ENCODE data around the gene SPEG. TPM values are rescaled to one million over a fixed set of nuclear protein-coding genes. Genes with fewer than 3 reads are reported as not detected.

SPEG gene
- total and polyA plus RNA-seq, 2 of the 13 experiments (the other 11 are each of a cell fraction or from before 2014, with no cell fraction given): 0.18 to 0.24 TPM

DNA sequence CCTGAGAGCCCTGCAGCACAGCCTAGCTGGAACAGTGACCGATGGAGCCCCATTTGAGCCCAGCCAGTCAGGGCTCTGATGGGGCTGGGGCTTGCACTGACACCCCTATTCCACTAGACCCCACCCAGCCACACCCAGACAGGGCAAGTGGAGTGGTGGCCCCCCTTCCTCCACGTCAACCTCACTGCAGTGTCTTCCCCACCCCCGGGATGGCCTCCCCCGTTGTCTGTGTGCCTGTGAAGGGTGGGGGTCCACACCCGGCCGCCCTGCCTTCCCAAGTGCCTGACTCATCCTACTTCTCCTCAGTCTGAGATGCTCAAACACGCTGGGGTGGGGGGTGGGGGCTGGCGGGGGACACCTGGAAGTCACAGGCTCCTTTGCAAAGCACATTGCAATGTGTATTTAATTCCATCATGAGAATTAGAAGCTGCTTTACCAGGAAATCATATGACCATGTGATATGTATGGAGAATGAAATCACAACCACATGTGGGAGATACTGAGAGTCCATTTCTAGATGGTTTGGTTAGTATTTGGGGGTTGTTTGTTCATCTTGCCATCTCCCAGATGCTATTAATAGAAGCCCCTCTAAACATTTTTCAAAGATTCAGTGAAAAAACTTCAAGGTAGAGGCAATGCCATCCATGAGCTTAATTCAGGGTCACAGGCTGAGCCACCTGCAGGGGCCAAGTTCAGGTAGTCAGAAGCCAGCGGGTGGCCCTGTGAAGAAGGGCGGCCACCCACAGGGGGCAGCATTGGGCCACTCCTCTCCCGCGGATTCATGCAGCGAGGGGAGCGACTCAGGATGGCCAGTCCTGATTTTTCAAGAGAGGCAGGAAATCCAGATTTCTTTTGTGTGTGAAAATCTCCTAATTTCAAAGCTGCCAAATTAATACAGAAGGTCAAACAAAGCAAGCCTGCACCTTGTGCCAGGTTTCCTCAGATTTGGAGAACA is 41.3 kb downstream of the SPEG start:
- DNase-seq (ENCODE audit: low spot score) (peak; percentile 60), FAIRE-seq (peak; percentile 85), ATAC-seq (peak; percentile 84)
- intact Hi-C loops (cut with micrococcal nuclease; ENCODE audit: unreplicated experiment) (loop anchor here (1.0 to 2.0 kb wide), 2 partner anchors 45 to 54 kb away; no protein-coding TSS in a partner anchor), in situ Hi-C loops (cut with HindIII; ENCODE audit: extremely low pct_ligation_motif_present, low pct_unique_long_range_greater_than_20kb) (loop anchor here (10.0 kb wide), 1 partner anchor 49 kb away; no protein-coding TSS in a partner anchor)
- no peaks in the 10 kb centered on the region for H3K79me2 ChIP-seq (ENCODE audit: insufficient read depth, low read length)
- no peak overlapping the region for H3K9ac ChIP-seq (ENCODE audit: insufficient read depth, low read depth, low read length)
- no TSS peak for BruUV-seq (replicated peaks)
- H3K4me2 ChIP-seq (ENCODE audit: low read depth, low read length): no peak overlapping the region
- no peak overlapping the region for H2AFZ ChIP-seq (ENCODE audit: low read length)
- H3K27ac ChIP-seq (ENCODE audit: extremely low read length, insufficient read depth, low read length): no peak overlapping the region
- POLR2A ChIA-PET: no interaction called here
- CTCF ChIA-PET (ENCODE audit: low intra/inter-chr PET ratio, low total read pairs): interaction anchor here (1.3 to 3.8 kb wide), 5 partner anchors 34 to 214 kb away, joined by 3 to 39 read pairs (median 5); no protein-coding TSS in a partner anchor
- peaks cover 19 to 82% of the 10 kb centered on the region in 2 experiments for H3K27me3 ChIP-seq (ENCODE audit: control insufficient read depth in 1 of 2, insufficient read depth in 2 of 2, low read length in 2 of 2)
- H4K20me1 ChIP-seq (ENCODE audit: insufficient read depth, low read length): no peaks in the 10 kb centered on the region; the same call in 1 of the 2 replicates
- H3K4me3 ChIP-seq (replicated peaks in 1 of 3; ENCODE audit: insufficient read depth in 1 of 3, low read depth in 2 of 3, low read length in 3 of 3): no peak overlapping the region
- WGBS (ENCODE audit: low lambda C conversion rate): 12% methylated on average over 13 of the region's 14 CpGs
- H3K9me3 ChIP-seq (ENCODE audit: low read length): no peaks in the 10 kb centered on the region
- H3K36me3 ChIP-seq (replicated peaks in 1 of 2; ENCODE audit: control insufficient read depth in 1 of 2, insufficient read depth in 2 of 2, low read length in 2 of 2): no peaks in the 10 kb centered on the region
- H3K4me1 ChIP-seq (ENCODE audit: insufficient read depth, low read length): no peaks in the 10 kb centered on the region
- TF ChIP-seq ZEB1 (IDR thresholded peaks at IDR 0.05; ENCODE audit: insufficient replicate concordance, low read depth): peak; percentile 29
- TF ChIP-seq, protein P1, sequence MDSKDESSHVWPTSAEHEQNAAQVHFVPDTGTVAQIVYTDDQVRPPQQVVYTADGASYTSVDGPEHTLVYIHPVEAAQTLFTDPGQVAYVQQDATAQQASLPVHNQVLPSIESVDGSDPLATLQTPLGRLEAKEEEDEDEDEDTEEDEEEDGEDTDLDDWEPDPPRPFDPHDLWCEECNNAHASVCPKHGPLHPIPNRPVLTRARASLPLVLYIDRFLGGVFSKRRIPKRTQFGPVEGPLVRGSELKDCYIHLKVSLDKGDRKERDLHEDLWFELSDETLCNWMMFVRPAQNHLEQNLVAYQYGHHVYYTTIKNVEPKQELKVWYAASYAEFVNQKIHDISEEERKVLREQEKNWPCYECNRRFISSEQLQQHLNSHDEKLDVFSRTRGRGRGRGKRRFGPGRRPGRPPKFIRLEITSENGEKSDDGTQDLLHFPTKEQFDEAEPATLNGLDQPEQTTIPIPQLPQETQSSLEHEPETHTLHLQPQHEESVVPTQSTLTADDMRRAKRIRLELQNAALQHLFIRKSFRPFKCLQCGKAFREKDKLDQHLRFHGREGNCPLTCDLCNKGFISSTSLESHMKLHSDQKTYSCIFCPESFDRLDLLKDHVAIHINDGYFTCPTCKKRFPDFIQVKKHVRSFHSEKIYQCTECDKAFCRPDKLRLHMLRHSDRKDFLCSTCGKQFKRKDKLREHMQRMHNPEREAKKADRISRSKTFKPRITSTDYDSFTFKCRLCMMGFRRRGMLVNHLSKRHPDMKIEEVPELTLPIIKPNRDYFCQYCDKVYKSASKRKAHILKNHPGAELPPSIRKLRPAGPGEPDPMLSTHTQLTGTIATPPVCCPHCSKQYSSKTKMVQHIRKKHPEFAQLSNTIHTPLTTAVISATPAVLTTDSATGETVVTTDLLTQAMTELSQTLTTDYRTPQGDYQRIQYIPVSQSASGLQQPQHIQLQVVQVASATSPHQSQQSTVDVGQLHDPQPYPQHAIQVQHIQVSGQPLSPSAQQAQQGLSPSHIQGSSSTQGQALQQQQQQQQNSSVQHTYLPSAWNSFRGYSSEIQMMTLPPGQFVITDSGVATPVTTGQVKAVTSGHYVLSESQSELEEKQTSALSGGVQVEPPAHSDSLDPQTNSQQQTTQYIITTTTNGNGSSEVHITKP (CRISPR knock-in tag; IDR thresholded peaks at IDR 0.05; ENCODE audit: low read depth): no peak
- no peak for TF ChIP-seq SMARCC2 (IDR thresholded peaks at IDR 0.05)
- TF ChIP-seq KDM2A (CRISPR knock-in tag; IDR thresholded peaks at IDR 0.05; ENCODE audit: borderline replicate concordance, low read depth): peak; percentile 67; the same call in 1 of the 2 replicates
- TF ChIP-seq MED8 (CRISPR knock-in tag; IDR thresholded peaks at IDR 0.05; ENCODE audit: insufficient replicate concordance): no peak
- TF ChIP-seq MIXL1 (CRISPR knock-in tag; IDR thresholded peaks at IDR 0.05): 0 out of 2 replicates have a peak, but pooled peaks have one; percentile 29
- peak; percentile 54; the same call in 1 of the 2 replicates for TF ChIP-seq SMC3 (IDR thresholded peaks at IDR 0.05; ENCODE audit: low read length)
- TF ChIP-seq, protein P2, sequence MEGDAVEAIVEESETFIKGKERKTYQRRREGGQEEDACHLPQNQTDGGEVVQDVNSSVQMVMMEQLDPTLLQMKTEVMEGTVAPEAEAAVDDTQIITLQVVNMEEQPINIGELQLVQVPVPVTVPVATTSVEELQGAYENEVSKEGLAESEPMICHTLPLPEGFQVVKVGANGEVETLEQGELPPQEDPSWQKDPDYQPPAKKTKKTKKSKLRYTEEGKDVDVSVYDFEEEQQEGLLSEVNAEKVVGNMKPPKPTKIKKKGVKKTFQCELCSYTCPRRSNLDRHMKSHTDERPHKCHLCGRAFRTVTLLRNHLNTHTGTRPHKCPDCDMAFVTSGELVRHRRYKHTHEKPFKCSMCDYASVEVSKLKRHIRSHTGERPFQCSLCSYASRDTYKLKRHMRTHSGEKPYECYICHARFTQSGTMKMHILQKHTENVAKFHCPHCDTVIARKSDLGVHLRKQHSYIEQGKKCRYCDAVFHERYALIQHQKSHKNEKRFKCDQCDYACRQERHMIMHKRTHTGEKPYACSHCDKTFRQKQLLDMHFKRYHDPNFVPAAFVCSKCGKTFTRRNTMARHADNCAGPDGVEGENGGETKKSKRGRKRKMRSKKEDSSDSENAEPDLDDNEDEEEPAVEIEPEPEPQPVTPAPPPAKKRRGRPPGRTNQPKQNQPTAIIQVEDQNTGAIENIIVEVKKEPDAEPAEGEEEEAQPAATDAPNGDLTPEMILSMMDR (CRISPR knock-in tag; IDR thresholded peaks at IDR 0.05): peak; percentile 93
- TF ChIP-seq, protein P3, sequence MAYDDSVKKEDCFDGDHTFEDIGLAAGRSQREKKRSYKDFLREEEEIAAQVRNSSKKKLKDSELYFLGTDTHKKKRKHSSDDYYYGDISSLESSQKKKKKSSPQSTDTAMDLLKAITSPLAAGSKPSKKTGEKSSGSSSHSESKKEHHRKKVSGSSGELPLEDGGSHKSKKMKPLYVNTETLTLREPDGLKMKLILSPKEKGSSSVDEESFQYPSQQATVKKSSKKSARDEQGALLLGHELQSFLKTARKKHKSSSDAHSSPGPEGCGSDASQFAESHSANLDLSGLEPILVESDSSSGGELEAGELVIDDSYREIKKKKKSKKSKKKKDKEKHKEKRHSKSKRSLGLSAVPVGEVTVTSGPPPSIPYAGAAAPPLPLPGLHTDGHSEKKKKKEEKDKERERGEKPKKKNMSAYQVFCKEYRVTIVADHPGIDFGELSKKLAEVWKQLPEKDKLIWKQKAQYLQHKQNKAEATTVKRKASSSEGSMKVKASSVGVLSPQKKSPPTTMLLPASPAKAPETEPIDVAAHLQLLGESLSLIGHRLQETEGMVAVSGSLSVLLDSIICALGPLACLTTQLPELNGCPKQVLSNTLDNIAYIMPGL (CRISPR knock-in tag; IDR thresholded peaks at IDR 0.05; ENCODE audit: borderline replicate concordance in 1 of 2, low read depth in 1 of 2): peak in 1 of 2 experiments; percentile 30; a peak in 1 of 4 replicates
- TF ChIP-seq ZBTB20 (CRISPR knock-in tag; IDR thresholded peaks at IDR 0.05; ENCODE audit: borderline replicate concordance, low read depth): no peak
- no peak for TF ChIP-seq NR2F6 (IDR thresholded peaks at IDR 0.05)
- TF ChIP-seq NR2F6 (CRISPR knock-in tag; IDR thresholded peaks at IDR 0.05): 0 out of 2 replicates have a peak, but pooled peaks have one; percentile 21
- no peak for TF ChIP-seq ZNF749 (CRISPR knock-in tag; IDR thresholded peaks at IDR 0.05; ENCODE audit: borderline replicate concordance)
